T-helper 1 cell treated with Interleukin-12 subunit alpha and Interleukin-12 subunit beta and Interleukin-4 antibody, amounts not matched to agents 30 ng/mL and 1 ng/mL, for 36 hours (primary cell): ENCODE results near the gene HSD17B1. TPM values are rescaled to one million over a fixed set of nuclear protein-coding genes. Genes with fewer than 3 reads are reported as not detected.
"Not testable (repeated sequence)": the region's sequence is repeated elsewhere in the genome, so short reads cannot be mapped to it uniquely, and the experiment has no call there.

ENCODE experiments used
- intact Hi-C: fragments of 100-400 bp; cut with micrococcal nuclease; formaldehyde crosslinking; loops from one replicate; pipeline ENCODE4 v1.15.1; 2024
- total RNA-seq: library from RNA; stranded (reverse); gene quantifications from 2 replicates; pipeline ENCODE4 v1.2.3, GENCODE V29; 2022

The HSD17B1 gene, protein sequence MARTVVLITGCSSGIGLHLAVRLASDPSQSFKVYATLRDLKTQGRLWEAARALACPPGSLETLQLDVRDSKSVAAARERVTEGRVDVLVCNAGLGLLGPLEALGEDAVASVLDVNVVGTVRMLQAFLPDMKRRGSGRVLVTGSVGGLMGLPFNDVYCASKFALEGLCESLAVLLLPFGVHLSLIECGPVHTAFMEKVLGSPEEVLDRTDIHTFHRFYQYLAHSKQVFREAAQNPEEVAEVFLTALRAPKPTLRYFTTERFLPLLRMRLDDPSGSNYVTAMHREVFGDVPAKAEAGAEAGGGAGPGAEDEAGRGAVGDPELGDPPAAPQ
- 0.34 and 0.59 TPM in 2 replicates for total RNA-seq

- intact Hi-C loops, result not testable (repeated sequence)
Measured at GRCh38 chr17:42552736-42553135, at the start of gene HSD17B1. Gene HSD17B1 (plus strand): TSS chr17:42552923. CDS start chr17:42552934, 11 bp downstream.

DNA sequence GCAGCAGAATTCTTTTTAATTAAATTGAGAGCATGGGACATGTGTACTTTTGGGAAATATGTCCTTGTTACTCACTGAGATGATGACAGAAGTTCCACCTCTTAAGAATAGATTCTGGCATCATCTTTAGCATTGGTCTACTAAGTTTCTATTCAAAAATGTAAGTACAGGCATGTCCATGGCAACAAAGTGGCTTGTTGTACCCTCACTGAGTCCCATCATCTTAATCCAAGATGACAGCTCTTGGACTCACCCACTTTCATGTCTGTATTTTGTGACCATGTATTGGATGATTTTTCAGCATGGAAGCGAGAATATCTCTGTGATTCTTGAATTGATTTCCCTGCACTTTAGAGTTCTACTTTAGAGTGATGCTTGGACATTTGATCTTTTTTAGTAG, 49.8 kb upstream of the HSD17B1 start:
- intact Hi-C loops, result no loop called here

GRCh38 chr17:42507671-42508070, 45.1 kb upstream of the HSD17B1 start:
- intact Hi-C loops, result no loop called here

DNA sequence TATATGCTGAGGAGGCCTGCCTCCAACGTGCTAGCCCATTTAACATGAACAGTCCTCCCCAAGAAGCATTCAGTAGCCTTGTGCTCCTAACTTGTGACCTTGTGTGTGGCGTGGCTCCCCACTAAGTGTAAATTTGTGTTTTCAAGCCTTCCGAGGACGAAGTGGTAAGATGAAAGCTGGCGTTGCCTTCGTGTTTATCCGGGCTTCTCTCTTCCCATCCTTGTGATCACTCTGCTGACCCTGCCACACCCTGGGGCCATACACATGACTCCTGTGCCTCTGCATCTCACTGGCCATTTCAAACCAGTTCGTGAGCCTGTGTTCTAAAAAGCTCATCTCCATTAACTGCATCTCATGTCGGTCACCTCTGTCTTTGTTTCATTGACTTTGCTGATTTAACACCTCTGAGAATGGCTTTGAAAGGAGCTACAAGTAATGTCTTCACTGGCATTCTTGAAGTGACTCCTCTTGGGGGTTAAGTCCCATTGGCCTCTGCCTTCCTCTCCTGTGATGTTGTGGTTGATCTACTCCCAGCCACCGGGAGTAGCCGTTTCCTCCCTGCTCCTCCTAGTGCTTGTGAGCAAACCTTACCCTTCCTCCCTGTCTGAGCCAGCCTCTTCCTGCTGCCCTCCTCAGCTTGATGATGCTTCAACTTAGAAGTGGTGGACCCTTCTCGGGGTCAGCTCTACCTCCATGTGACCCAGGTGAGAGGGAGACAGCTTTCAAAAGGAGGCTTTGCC, 44.1 kb upstream of the HSD17B1 start:
- intact Hi-C loops, result no loop called here

DNA sequence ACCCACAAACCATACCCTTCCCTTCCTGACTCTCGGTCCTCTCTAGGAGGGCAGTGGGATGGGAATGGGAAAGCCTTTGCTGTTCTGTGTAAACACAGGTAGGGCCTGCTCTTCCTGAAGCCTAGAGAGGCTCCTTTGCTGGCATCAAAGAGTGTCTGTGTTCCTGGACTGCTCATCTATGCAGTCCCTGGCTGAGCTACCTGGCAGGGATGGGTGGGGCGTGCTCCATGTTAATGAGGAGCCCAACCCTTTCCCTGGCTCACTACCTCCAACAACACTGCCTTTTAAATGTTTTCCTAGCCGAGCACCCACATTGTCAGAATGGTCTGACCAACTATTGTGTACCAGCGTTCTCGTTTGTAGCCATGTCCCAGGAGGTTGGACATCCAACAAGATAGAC, 43.3 kb upstream of the HSD17B1 start:
- intact Hi-C loops, result no loop called here

- intact Hi-C loops, result no loop called here
Measured at GRCh38 chr17:42509841-42510240, 42.9 kb upstream of the HSD17B1 start.

- intact Hi-C loops, result no loop called here
Measured at GRCh38 chr17:42512246-42512645, 40.5 kb upstream of the HSD17B1 start.

GRCh38 chr17:42512733-42513251, 39.9 kb upstream of the HSD17B1 start:
- intact Hi-C loops, result no loop called here

DNA sequence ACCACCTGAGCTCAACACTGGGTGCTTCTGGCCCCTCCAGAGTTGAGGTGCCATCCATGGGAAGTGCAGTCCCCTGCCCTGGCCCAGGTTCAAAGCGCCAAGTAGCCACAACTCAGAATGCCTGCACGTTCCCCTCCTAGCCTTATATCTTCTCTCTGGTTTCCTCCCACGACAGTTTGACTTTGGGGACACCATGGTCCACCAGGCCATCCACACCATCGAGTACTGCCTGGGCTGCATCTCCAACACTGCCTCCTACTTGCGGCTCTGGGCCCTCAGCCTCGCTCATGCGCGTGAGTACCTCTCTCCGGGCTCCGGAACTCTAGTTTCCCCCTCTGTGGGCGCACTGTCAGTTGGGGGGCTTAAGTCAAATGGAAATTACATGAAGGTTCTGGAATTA, 39.0 kb upstream of the HSD17B1 start:
- intact Hi-C loops, result no loop called here

DNA sequence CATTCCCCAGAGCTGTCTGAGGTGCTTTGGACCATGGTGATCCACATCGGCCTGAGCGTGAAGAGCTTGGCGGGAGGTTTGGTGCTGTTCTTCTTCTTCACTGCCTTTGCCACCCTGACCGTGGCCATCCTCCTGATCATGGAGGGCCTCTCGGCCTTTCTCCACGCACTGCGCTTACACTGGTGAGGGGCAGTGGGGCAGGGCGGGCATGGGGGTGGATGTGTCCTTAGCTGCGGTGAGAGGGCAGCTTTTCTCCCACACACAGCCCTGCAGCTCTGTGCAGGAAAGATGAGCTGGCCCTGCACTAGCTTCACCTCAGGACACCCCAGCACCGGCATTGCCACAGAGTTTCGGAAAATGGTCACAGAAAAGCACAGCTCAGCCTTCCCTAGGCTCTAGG, 38.4 kb upstream of the HSD17B1 start:
- intact Hi-C loops, result no loop called here

DNA sequence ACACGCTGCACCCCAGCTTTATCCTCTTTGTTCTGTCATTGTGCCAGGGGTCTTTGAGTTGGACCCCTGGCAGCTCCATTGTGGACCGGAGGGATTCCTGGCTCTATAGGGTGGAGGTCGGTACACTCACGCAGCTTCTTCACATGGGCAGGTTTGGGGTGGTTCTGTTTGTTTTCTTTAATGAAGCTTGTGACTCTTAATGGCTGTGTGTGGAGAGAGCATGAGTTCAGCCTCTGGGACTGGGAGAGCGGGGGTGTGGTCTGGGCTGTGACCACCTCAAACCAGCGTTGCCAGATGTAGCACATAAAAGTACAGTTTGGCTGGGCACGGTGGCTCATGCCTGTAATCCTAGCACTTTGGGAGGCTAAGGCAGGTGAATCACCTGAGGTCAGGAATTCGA, 37.9 kb upstream of the HSD17B1 start:
- intact Hi-C loops, result no loop called here

DNA sequence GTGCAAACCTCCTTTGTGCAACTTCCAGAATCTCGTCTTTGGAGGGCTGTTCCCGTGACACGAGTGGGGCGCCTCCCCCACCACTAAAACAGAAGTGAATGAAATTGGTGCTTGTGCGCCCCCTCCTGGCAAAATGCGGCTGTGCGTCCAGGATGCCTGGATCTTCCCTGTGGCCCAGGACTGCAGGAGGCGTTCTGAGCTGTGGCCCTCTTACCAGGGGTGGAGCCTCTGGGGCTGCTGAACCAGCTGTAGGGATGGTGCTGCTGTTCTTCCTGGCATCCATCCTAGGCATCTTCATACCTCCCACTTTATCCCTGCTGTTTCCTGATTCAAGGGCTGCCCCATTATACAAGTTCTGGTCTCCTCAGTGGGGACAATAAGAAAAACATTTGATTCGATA, 35.2 kb upstream of the HSD17B1 start:
- intact Hi-C loops, result loop anchor here (1.0 kb wide), 5 partner anchors 78 to 295 kb away; no protein-coding TSS in a partner anchor

GRCh38 chr17:42518046-42518754, 34.5 kb upstream of the HSD17B1 start:
- intact Hi-C loops, result no loop called here

DNA sequence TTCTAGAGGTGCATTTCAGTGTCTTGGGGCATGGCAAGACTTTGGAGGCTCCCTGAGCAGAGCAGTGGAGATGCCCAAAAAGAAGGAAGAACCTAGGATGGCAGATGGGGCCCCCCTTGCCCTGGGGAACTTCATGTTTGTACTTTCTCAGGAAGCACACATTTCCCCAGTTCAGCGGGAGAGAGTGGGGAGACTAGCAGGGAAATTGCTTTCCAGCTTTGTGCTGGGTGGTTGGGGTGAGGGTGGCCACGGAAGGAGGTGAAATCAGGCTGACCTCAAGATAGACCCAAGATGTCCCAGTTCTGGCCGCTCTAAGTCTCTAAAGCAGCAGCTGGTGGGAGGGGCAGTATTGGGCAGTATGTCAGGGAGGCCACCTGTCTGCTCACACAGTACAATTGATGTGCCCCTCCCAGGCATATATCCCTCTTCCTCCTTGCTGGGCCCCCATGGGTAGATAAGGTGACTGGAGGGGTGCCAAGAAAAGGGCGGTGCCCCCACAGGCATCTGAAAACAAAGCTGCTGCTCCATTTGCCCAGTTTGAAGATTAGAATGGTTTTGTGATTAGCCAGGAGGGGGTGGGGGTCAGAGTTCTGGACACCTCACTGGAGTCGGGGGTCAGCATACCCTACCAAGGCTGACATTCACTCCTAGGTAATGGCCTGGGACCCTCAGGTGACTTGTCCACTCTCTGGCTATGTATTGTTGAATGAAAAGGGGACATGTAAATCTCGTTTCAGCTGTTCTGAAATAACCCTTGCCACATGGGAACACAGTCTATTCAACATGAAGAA, 33.8 kb upstream of the HSD17B1 start:
- intact Hi-C loops, result no loop called here

DNA sequence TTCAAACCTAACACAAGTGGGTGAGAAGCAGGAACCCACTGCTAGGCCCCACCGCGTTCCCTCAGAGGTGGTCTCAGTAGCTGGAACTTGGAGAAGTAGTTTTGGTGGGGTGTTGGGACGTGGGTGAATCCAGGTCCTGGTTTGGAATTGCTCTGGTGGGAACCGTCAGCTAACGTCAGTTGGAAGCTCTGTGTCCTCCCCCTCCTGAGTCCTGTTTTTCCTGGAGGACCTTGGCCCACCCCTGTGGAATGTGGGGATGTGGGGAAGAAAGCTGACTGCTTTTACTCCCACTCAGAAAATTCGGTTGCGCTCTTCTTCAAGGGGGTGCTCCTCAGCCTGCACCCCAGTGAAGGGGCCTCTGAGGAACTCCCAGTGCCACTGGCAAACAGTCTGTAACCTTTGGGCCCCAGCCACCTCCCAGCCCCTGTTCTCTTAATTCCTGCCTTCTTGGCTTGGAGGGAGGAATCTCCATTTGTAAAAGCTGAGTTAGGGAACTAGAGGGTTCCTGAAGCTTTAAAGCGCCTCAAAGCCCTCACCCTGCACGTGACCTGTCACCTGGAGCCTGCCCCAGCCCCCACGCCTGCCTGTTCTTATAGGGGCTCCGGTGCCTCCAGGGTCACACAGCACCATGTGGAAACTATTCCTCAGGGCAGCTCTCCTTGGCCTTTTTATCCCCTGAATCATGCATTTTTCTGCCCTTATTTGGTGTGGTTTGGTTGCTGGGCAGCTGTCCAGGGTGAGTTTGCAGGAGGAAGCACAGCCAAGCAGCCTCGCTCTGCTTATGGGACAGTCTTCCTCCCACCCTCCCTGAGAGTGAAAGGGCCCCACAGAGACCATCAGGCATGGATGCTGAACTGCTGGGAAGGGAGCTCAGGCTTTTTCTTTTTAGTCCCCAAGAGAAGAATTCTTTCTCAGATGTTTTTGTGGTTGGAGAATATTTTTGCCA, 32.9 kb upstream of the HSD17B1 start:
- intact Hi-C loops, result no loop called here

- intact Hi-C loops, result no loop called here
Measured at GRCh38 chr17:42520540-42520951, 32.2 kb upstream of the HSD17B1 start.

DNA sequence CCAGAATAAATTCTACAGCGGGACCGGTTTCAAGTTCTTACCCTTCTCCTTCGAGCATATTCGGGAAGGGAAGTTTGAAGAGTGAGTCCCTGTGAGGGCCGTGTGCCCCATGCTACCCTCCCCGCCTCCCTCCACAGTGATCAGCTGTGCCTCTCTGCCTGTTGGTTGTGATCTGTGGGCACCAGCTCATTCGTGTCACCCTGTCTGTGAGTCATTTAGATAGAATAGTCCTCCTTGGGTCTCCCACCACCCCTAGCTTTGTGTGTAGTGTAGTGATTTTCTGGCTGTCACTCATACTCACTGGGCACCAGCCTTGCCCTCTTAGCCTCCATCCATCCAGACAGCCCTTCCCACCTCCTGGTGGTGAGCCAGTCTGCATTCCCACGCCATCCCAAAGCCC, 31.7 kb upstream of the HSD17B1 start:
- intact Hi-C loops, result no loop called here

GRCh38 chr17:42521666-42522262, 31.0 kb upstream of the HSD17B1 start:
- intact Hi-C loops, result no loop called here

DNA sequence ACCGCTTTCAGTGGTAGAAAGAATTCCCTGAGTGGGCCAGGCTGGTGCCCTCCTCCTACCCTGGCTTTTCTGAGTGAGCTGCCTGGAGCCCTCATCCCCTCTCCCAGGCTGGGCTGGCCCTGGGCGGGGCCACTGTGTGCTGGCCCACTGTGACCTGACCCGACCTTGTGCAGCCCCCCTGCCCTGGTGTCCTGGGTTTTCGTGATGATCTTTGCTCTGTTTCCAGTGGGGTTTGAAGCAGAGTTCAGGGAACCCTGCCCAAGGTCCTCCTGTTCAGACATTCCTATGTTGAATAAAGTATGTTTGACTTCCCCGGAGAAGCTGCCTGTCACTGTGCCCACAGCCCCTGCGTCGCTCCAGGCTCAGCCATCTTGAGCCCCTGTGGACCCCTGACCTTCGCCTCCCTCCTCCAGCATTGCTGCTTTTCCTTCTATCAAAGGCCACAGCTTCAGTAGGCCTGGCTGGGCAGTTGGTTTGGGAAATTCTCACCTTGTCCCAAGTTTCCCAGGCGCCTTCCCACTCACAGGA, 30.4 kb upstream of the HSD17B1 start:
- intact Hi-C loops, result no loop called here
